NCI-H2107 treated with DMSO at 0.1 percent for 48 hours (cell line): ENCODE results near the gene ATAD3C.

ENCODE experiments used
- DNase-seq: peaks from one replicate; lab custom pipeline; 2025; ENCODE audit not compliant: unreplicated experiment; lab: John Stamatoyannopoulos, UW

ATAD3C gene

GRCh38 chr1:1430992-1431844 is 18.3 kb upstream of the ATAD3C start:
- DNase-seq: no peak

- DNase-seq: no peak
Measured at GRCh38 chr1:1431845-1432273, 17.6 kb upstream of the ATAD3C start.

GRCh38 chr1:1432274-1432950 is 17.1 kb upstream of the ATAD3C start:
- no peak for DNase-seq

DNA sequence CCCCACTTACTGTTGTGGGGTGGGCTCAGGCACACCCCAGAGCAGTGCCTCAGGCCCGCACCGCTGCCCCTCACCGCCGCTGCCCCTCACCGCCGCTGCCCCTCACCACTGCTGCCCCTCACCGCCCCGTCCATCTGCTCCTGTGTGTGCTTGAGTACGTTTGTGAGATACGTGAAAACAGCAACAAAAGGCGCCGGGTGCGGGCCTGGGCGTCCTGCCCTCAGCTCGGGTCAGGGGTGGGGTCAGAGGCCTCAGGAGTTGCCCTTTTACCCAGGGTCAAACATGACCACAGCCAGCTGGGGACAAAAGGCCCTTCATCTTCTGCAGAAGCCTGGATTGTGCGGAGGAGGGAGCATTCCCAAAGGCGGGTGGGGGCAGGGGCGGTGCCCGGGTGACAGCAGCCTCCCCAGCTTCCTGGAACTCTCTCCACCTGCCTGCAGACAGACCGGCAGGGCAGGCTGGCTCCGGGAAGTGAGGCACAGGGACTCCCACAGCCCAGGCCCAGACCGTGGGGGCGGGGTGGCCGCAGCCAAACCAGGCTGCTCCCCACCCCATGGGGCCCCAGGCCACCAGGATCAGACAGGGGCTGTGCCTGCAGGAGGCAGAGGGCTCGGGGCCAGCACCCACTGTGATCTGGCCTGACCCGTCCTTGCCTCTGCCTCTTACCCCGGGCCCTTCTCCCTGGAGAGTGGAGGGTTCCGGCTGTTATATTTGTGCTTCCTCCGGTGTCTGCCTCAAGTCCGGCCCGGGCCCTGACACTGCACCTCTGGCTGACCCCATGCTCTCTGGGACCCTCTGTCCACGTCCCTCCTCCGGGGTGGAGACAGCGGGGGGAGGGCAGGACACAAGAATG is 16.3 kb upstream of the ATAD3C start:
- no peak for DNase-seq

DNA sequence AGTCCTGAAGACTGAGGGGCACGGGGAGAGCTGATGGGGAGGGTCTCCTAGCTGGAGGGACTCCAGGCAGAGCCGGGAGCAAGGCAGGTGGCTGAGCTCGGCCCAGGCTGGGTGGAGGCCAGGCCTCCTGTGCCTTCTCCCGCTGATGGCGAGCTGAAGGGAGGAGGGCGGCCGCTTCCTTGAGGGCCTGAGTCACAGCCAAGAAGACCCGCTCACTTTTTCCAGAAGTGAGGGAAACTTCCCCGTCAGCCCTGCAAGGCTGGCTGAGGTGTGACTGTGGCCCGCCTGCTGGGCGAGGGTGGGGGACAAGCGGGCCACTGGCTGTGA is 15.7 kb upstream of the ATAD3C start:
- no peak for DNase-seq

DNA sequence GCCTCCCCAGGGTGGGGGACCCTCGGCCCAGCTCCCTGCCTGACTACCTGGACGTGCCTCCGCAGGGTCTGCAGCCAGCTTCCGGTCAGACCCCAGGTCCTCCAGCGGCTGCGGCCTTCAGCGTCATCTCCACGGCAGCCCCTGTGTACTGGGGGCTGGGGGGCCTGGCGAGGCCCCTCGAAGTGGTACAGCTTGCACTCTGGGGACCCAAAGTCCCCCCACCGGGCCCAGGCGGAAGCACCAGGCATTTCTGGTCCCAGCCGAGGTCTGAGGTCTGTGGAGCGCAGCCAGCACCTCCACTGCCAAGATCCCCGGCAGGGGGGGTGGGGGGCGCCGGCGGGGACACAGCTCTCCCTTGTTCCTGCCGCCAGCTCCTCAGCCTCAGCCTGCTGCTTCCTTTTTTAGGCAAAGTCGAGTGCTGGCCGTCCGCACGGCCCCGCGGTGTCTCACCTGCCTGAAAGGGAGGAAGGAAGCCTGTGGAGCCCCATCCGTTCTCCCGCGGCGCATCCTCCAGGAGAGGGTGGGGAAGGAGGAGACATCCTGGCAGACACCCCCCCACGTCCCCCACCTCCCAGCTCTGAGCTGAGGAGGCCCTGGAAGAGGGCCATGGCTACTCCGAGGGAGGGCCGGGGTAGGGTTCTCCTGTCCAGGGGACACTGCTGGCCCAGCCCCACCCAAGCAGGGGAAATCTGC is 15.2 kb upstream of the ATAD3C start:
- no peak for DNase-seq

GRCh38 chr1:1434824-1435105 is 14.7 kb upstream of the ATAD3C start:
- DNase-seq: no peak

GRCh38 chr1:1435106-1435903 is 14.2 kb upstream of the ATAD3C start, which contains the start of gene VWA1:
Gene VWA1 (plus strand): TSS chr1:1435690. CDS start chr1:1435749, 59 bp downstream.
- no peak for DNase-seq

GRCh38 chr1:1435911-1436629 is 13.4 kb upstream of the ATAD3C start:
- DNase-seq: no peak

DNA sequence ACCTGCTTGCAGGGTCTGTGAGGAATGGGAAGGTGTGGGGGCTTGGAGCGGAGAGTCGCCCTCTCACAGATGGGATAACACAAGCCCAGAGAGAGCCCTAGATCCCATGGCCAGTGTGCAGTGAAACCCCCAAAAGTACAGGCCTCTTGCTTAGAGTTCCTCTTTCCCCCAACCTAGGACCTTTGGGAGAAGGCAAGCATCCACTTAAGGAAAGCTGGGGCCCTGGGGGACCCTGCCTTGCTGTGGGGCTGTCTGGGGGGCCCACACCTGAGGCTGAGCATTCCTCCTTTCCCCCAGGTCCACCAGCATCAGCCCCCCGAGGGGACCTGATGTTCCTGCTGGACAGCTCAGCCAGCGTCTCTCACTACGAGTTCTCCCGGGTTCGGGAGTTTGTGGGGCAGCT is 12.9 kb upstream of the ATAD3C start:
- DNase-seq: no peak

DNA sequence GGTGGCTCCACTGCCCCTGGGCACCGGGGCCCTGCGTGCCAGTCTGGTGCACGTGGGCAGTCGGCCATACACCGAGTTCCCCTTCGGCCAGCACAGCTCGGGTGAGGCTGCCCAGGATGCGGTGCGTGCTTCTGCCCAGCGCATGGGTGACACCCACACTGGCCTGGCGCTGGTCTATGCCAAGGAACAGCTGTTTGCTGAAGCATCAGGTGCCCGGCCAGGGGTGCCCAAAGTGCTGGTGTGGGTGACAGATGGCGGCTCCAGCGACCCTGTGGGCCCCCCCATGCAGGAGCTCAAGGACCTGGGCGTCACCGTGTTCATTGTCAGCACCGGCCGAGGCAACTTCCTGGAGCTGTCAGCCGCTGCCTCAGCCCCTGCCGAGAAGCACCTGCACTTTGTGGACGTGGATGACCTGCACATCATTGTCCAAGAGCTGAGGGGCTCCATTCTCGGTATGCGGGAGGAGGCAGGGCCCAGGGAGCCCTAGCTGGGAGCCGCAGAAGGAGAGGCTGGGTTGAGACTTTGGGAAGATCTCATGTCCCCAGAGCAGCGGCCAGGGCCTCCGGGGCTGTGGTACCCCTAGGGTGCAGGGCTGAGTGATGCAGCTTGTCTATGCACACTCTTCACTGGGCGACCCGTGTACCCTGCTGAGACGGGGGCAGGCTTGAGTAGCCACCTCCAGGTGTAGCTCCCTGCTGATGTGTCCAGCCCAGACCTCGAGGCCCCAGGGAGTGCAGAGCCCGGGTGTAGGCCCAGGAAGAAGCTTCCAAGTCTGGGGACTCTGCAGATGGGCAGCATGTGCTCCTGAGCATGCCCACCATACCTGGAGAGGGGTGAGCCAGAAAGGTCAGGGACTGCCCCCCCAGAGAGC is 12.2 kb upstream of the ATAD3C start:
- DNase-seq: no peak

DNA sequence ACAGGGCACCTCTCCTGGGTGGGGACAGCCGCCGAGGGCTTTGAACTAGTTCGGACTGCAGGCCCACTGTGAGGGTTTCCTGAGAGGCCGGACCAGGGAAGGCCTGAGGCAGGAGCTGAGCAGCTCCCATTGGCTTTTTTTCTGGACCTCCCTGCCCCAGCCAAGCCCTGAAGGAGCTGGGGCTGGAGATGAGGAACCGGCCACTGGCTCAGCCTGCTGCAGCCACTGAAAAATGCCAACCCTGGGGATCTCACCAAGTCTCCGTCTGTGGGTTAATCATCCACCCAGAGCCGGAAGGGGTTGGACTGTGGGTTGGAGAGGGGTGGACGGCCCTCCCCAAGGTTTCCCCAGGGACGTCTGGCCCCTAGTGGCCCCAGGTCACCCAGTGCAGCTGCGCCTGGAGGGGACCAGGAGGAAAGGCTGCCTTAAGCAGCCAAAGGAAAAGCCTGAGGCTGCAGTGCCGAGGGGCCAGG is 11.5 kb upstream of the ATAD3C start:
- DNase-seq: no peak

- no peak for DNase-seq
Measured at GRCh38 chr1:1438531-1439381, 10.7 kb upstream of the ATAD3C start.

- DNase-seq: no peak
Measured at GRCh38 chr1:1439546-1440261, 9.8 kb upstream of the ATAD3C start.

DNA sequence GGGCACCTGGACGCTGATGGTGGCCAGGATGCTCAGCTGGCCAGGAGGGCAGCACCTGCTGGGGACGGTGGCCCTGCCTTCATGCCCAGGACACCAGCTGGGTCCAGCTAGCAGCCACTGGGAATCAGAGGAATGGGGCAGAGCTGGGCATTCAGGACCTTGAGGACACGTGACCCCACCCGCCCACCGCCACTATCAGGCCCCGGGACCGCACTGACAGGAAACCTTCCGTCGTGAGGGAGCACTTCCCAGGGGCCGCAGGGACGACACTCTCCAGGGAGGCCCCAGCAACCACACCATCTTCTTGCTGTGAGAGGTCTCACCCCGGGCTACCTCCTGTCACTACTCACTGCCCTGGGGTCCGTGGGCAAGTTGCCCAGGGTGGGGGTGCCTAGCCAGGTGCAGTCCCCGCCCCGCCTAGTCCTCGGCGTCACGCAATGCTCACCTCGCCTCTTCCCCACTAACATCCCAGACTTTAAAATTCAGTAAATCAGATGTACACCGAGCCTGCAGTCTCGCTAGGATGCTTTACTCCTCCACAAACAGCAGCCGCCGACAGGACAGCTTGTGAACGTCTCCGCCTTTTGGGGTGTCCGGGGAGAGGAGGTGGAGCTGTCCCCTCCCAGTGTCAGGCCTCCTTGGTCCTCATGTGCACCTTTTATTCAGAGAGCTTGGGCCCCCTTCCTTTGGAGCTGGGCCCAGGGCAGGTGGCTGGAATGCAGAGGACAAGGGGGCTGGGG is 9.1 kb upstream of the ATAD3C start:
- no peak for DNase-seq
